HL-60 (cell line): Measurements from ENCODE around the gene TERT.

Experiments
- CTCF ChIP-seq: IDR thresholded peaks from one replicate; pipeline ENCODE4 v1.5.1; 2011; ENCODE audit warnings: low read length, control low read depth, inconsistent platforms; ENCODE audit not compliant: insufficient read depth
- POLR2AphosphoS5 ChIP-seq: IDR thresholded peaks from 2 replicates; pipeline ENCODE4 v1.6.1; 2012; ENCODE audit warnings: low read depth
- REST ChIP-seq: IDR thresholded peaks from 2 replicates; pipeline ENCODE4 v1.6.1; 2012; ENCODE audit warnings: low read depth; ENCODE audit not compliant: insufficient replicate concordance

- no peak for TF ChIP-seq CTCF
- no peak for TF ChIP-seq POLR2AphosphoS5
- no peak for TF ChIP-seq REST
These were observed 34.9 kb downstream of the TERT start for GRCh38 chr5:1259806-1260480.
